Bronchial epithelial cell (primary cell): ENCODE measurements around the gene DGCR6. TPM values are rescaled to one million over a fixed set of nuclear protein-coding genes. Genes with fewer than 3 reads are reported as not detected.
"Not testable (repeated sequence)": the region's sequence is repeated elsewhere in the genome, so short reads cannot be mapped to it uniquely, and the experiment has no call there.

ENCODE experiments used
- DNase-seq: peaks from one replicate; pipeline ENCODE4 v3.0.0-alpha.2; 2010; ENCODE audit warnings: low read depth
- FAIRE-seq: peaks from 2 replicates; lab custom pipeline; 2011; peaks lifted over from hg19 to GRCh38; lab: Jason Lieb, UNC
- H3K27me3 ChIP-seq: 2 replicates; pipeline ENCODE4 v1.5.1; 2011; ENCODE audit warnings: low read length; ENCODE audit not compliant: control insufficient read depth, insufficient read depth
- H3K36me3 ChIP-seq: 2 replicates; pipeline ENCODE4 v1.5.1; 2011; ENCODE audit warnings: low read length; ENCODE audit not compliant: control insufficient read depth, insufficient read depth
- H3K4me3 ChIP-seq: 2 replicates; pipeline ENCODE4 v1.5.1; 2011; ENCODE audit warnings: mild to moderate bottlenecking, low read depth, low read length, control low read depth
- total RNA-seq: library from RNA; depleted of rRNA; stranded (reverse); fragments of >200 nt; gene quantifications from 2 replicates; pipeline ENCODE4 v1.2.1, GENCODE V29; 2014
- TF ChIP-seq, protein P1 (sequence below): IDR thresholded peaks from 2 replicates; pipeline ENCODE4 v1.5.1; 2011; ENCODE audit warnings: mild to moderate bottlenecking, moderate library complexity, low read length, control low read depth, inconsistent platforms; ENCODE audit not compliant: insufficient read depth, severe bottlenecking

Gene DGCR6
- 1.8 and 7.9 TPM in 2 replicates for total RNA-seq

- FAIRE-seq: no peak
- H3K4me3 ChIP-seq: peak within 1 kb of the TSS; percentile 18
- DNase-seq: no peak
- H3K27me3 ChIP-seq: no peaks in the 10 kb centered on the region
- TF ChIP-seq, protein P1, sequence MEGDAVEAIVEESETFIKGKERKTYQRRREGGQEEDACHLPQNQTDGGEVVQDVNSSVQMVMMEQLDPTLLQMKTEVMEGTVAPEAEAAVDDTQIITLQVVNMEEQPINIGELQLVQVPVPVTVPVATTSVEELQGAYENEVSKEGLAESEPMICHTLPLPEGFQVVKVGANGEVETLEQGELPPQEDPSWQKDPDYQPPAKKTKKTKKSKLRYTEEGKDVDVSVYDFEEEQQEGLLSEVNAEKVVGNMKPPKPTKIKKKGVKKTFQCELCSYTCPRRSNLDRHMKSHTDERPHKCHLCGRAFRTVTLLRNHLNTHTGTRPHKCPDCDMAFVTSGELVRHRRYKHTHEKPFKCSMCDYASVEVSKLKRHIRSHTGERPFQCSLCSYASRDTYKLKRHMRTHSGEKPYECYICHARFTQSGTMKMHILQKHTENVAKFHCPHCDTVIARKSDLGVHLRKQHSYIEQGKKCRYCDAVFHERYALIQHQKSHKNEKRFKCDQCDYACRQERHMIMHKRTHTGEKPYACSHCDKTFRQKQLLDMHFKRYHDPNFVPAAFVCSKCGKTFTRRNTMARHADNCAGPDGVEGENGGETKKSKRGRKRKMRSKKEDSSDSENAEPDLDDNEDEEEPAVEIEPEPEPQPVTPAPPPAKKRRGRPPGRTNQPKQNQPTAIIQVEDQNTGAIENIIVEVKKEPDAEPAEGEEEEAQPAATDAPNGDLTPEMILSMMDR: no peak
- H3K36me3 ChIP-seq: no peaks in the 10 kb centered on the region
Measured at GRCh38 chr22:18905540-18906409, at the start of gene DGCR6. Gene DGCR6, plus strand, starts transcription at chr22:18906320. Its CDS starts 55 bp downstream, at chr22:18906375.

- H3K4me3 ChIP-seq, H3K27me3 ChIP-seq, FAIRE-seq, DNase-seq, H3K36me3 ChIP-seq: not testable (repeated sequence)
Measured at GRCh38 chr22:18859314-18859713, 46.8 kb upstream of the DGCR6 start.

- not testable (repeated sequence) for H3K4me3 ChIP-seq, H3K27me3 ChIP-seq, H3K36me3 ChIP-seq, FAIRE-seq
- DNase-seq: peak; percentile 40
Measured at GRCh38 chr22:18881260-18881659, 24.9 kb upstream of the DGCR6 start.

GRCh38 chr22:18884465-18884864 lies 21.7 kb upstream of the DGCR6 start:
- not testable (repeated sequence) for DNase-seq, H3K27me3 ChIP-seq, FAIRE-seq, H3K4me3 ChIP-seq, H3K36me3 ChIP-seq

DNA sequence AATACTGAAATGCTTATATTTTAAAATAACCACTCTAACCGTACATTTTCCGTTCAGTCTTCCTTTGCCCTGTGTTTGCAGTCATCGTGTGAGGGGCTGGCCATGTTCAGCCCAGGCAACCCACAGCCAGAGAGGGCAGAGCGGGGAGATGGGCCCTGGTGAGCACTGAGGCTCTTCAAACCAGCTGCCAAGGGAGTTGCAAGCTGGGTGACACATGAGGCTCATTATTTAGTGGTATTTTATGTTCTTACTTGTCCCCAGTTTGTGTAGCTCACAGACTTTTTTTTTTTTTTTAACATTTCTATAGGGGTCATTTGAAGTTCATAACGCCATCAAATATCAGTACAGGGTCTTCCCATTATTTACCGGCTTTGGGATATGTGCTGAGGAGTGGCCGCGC lies 18.0 kb upstream of the DGCR6 start:
- DNase-seq (no peak), FAIRE-seq (no peak)
- H3K27me3 ChIP-seq: no peaks in the 10 kb centered on the region
- TF ChIP-seq, protein P1: no peak
- no peak overlapping the region for H3K4me3 ChIP-seq
- no peaks in the 10 kb centered on the region for H3K36me3 ChIP-seq

DNA sequence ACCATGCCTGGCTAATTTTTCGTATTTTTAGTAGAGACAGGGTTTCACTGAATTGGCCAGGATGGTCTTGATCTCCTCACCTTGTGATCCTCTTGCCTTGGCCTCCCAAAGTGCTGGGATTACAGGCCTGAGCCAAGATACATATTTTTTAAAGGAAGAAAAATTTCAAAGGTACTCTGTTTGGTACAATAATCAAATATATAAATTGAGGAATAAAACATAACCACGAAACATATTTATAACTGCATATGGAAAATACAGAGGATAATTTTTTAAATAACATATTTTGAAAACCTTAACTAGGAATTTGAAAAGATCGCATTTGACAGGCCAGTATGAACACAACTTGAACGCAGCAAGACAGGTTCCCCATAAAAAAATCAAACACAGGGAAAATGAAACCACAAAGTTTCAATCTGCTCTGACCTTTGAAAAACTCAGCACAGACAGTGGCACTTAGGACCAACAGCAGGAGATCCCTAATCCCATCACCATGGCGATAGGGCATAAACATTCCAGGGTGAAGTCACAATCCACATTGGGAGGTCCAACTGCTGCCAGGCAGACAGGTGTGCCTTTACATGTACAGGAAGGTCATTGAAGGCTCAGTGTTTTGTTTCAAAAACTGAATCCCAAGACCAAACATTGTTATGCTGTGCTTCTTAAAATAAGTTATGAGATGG lies 15.5 kb upstream of the DGCR6 start:
- FAIRE-seq: peak; percentile 96
- H3K4me3 ChIP-seq: not testable (repeated sequence)

GRCh38 chr22:18893775-18894174 lies 12.3 kb upstream of the DGCR6 start:
- H3K36me3 ChIP-seq, FAIRE-seq, DNase-seq, H3K4me3 ChIP-seq, H3K27me3 ChIP-seq: not testable (repeated sequence)

More for the DNA sequence above, 15.5 kb upstream of the DGCR6 start:
- not testable (repeated sequence) for H3K27me3 ChIP-seq, DNase-seq, H3K36me3 ChIP-seq

DNA sequence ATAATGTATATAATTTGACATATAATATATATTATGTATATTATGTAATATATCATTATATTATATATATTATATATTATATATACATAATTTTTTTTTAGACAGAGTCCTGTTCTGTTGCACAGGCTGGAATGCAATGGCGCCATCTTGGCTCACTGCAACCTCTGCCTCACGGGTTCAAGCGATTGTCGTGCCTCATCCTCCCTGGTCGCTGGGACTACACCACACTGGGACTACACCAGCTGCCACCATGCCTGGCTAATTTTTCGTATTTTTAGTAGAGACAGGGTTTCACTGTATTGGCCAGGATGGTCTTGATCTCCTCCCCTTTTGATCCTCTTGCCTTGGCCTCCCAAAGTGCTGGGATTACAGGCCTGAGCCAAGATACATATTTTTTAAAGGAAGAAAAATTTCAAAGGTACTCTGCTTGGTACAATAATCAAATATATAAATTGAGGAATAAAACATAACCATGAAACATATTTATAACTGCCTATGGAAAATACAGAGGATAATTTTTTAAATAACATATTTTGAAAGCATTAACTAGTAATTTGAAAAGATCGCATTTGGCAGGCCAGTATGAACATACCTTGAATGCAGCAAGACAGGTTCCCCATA lies 10.0 kb upstream of the DGCR6 start:
- H3K4me3 ChIP-seq, FAIRE-seq, DNase-seq, H3K27me3 ChIP-seq, H3K36me3 ChIP-seq: not testable (repeated sequence)

GRCh38 chr22:18906410-18906745 lies 258 bp downstream of the DGCR6 start:
- H3K36me3 ChIP-seq, DNase-seq, FAIRE-seq, H3K27me3 ChIP-seq, H3K4me3 ChIP-seq: not testable (repeated sequence)
